Esophagus squamous epithelium (tissue), 4 donors: ENCODE results near the gene SETDB2.

Experiments used
- POLR2A ChIP-seq, 4 donors: fragments of 450-650 bp; IDR thresholded peaks; one replicate each; pipeline ENCODE4 v1.6.1; 2017; ENCODE audit warnings: antibody characterized with exemption in 4 of 4, mild to moderate bottlenecking in 4 of 4, moderate library complexity in 3 of 4
- TF ChIP-seq, protein P1 (sequence below), 6 experiments: fragments of 450-650 bp in 4 of 6; fragments of 200-600 bp in 2 of 6; sonication (generic) in 2 of 6; IDR thresholded peaks; one replicate each; pipeline ENCODE4 v1.5.1; 2016 to 2019; ENCODE audit warnings: antibody characterized with exemption in 6 of 6, mild to moderate bottlenecking in 4 of 6, moderate library complexity in 4 of 6

DNA sequence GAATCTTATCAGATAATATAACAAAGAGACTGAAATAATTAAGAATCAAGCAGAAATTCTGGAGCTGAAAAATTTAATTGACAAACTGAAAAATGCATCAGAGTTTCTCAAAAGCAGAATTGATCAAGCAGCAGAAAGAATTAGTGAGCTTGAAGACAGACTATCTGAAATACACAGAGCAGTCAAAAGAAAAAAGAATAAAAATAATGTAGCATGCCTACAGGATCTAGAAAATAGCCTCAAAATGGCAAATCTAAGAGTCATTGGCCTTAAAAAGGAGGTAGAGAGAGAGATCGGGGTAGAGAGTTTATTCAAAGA lies 39.4 kb upstream of the SETDB2 start:
- TF ChIP-seq, protein P1, sequence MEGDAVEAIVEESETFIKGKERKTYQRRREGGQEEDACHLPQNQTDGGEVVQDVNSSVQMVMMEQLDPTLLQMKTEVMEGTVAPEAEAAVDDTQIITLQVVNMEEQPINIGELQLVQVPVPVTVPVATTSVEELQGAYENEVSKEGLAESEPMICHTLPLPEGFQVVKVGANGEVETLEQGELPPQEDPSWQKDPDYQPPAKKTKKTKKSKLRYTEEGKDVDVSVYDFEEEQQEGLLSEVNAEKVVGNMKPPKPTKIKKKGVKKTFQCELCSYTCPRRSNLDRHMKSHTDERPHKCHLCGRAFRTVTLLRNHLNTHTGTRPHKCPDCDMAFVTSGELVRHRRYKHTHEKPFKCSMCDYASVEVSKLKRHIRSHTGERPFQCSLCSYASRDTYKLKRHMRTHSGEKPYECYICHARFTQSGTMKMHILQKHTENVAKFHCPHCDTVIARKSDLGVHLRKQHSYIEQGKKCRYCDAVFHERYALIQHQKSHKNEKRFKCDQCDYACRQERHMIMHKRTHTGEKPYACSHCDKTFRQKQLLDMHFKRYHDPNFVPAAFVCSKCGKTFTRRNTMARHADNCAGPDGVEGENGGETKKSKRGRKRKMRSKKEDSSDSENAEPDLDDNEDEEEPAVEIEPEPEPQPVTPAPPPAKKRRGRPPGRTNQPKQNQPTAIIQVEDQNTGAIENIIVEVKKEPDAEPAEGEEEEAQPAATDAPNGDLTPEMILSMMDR (IDR thresholded peaks at IDR 0.05): no peak
- TF ChIP-seq POLR2A (IDR thresholded peaks at IDR 0.05): no peak
